ENCODE results near the gene RNF208.
"Not testable (repeated sequence)": the region's sequence is repeated elsewhere in the genome, so short reads cannot be mapped to it uniquely, and the experiment has no call there.

Gene RNF208, protein sequence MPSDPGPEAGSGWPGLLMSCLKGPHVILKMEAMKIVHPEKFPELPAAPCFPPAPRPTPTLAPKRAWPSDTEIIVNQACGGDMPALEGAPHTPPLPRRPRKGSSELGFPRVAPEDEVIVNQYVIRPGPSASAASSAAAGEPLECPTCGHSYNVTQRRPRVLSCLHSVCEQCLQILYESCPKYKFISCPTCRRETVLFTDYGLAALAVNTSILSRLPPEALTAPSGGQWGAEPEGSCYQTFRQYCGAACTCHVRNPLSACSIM

DNA sequence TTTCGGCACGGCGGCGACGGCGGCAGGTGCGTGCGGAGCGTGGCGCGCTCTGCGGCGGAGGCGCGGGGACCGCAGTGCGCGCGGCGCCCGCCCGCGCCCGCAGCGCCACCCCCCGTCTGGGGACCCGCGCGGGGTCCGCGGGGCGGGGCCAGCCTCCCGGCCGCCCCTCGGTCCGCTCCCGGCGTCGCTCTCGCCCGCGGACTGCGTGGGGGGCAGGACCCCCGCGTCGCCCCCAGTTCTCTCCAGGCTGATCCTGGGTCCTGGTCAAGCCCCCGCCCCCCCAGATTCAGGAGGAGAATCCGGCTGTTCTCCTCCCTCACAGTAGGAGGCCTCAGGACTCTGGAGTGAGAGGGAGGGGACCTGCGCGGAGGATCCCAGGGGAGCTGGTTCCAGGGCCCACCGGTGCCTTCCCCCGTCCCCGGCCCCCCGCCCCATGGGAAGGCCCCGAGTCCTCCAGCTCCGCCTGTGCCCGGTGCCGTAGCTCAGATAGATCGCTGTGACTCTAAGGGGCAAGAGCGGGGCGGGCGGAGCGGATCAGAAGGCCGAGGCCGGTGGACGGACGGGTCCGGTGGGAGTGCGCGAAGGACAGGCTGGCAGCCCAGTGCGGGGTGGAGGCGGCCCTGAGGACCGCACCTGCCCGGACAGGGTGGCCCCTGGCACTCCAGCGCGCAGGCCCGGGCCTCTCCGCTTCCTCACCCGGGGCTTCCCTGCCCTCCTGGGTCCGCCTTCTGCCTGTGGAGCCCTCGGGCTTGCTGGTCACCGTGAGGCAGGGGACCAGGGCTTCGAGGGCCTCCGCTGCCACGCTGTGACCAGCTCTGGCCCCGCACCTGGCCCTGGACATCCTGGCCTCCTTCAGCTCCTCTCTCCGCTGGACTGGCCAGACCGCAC is at the start of gene RNF208:
RNF208 (minus strand) TSS at position 51 of the 888 bp plus-strand sequence. CDS start 1,028 bp downstream, outside the sequence.
- no peak for DNase-seq

DNA sequence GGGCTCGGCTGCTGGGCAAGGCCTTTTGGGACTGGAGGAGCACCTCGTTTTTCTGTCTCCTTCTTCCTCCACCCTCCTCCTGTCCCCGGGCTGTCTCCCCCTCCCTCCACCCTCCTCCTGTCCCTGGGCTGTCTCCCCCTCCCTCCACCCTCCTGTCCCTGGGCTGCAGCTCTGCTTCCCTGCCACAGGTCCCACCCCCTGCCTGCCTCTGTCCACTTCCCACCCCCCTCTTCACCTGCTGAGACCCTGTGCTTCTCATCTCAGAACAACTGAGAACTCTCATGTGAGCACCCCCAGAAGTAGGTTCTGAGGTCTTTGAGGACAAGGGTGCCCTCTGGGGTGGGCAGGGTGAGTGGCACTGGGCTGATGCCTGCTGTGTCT is 49.6 kb upstream of the RNF208 start:
- no peak for DNase-seq

DNA sequence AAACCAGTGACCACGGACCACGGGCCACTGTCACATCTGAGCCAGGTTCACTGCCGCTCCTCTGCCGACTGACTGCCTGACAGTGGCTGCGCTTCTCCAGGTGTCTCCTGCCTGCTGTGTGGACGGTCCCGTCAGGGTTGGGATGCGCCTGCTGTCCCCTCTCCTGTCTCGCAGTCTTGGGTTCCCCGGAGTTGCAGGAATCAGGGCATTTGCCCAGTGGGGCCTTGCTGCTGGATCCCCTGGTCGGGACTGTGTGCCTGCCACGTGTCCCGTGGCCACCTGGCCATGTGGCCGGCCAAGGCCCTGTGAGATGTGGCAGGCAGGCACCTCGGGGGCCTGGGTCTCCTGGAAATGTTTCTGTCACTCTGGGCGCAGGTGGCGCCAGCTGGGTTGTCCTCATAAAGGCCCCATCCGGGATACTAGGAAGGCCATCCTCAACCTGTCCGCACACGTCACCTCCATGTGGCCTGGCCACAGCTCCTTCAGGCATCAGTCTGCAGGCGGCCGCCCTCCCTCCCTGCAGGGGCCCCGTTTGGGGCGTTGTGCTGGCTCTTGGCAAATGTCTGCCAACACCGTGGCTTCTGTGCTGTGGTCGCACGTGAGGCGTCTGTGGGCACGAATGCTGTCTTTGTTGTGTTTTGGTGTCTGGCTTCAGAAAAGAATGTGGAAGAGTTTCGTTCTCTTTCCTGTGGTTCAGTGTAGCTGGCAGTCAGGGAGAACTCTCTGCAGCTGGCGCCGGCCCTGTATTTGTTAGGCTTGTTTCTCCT is 49.1 kb upstream of the RNF208 start:
- DNase-seq, result no peak

DNA sequence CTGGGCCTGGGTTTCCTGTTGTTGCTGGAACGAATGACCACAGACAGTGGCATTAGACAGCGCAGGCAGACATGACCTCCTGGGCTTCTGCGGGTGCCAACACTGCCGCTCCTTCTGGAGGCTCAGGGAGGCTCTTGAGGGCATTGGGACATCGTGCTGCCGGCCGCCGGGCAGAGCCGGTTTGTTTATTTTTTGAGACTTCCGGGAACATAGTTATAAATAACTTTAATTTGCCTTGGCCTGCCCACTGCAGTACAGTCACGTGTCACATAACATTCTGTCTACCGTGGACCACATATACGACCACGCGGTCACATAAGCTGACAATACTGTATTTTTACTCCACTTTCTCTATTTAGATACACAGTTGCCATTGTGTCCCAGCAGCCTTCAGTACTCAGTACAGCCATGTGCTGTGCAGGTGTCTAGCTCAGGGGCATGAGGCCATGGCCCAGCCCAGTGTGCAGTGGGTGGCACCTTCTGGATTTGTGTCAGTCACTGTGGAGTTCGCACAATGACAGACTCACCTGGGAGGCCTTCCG is 47.3 kb upstream of the RNF208 start:
- DNase-seq, result no peak

DNA sequence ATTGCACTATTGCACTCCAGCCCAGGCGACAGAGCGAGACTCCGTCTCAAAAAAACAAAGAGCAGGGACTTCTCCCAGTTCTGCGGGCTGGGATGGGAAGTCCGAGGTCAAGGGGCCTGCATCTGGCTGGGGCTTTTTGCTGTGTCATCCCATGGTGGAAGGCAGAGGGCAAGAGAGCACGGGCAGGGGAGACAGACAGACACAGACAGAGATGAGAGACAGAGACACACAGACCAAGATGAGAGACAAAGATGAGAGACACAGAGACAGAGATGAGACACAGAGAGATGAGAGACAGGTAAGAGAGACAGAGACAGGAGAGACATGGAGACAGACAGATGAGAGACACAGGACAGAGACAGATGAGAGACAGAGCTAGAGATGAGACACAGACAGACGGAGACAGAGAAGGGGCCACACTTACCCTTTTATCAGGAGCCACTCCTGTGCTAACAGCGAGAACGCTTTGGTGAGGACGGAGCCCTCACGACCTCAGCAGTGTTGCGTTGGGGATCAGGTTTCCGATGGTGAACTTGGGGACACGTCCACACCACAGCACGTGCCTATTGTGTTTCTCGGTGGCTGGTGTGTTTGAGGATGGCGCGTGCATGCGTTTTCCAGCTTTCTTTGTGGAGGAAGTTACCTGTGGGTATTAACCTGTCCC is 46.6 kb upstream of the RNF208 start:
- DNase-seq, result no peak

DNA sequence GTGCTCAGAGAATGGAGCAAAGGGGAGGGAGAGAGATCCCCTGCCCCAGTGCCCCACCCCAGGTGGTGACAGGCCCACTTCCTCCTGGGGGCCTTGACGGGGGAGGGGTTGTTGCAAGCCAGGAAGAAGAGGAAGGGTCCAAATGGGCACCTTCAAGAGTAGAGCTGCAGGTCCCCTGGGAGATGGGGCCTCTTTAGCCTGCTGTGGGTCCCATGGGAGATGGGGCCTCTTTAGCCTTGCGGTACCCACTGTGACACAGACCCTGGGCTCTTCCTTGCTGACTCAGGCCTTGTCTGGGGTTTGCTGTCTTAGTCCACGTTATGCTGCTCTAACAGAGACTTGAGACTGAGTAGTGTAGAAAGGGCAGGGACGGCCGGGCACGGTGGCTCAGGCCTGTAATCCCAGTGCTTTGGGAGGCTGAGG is 45.9 kb upstream of the RNF208 start:
- no peak for DNase-seq

DNA sequence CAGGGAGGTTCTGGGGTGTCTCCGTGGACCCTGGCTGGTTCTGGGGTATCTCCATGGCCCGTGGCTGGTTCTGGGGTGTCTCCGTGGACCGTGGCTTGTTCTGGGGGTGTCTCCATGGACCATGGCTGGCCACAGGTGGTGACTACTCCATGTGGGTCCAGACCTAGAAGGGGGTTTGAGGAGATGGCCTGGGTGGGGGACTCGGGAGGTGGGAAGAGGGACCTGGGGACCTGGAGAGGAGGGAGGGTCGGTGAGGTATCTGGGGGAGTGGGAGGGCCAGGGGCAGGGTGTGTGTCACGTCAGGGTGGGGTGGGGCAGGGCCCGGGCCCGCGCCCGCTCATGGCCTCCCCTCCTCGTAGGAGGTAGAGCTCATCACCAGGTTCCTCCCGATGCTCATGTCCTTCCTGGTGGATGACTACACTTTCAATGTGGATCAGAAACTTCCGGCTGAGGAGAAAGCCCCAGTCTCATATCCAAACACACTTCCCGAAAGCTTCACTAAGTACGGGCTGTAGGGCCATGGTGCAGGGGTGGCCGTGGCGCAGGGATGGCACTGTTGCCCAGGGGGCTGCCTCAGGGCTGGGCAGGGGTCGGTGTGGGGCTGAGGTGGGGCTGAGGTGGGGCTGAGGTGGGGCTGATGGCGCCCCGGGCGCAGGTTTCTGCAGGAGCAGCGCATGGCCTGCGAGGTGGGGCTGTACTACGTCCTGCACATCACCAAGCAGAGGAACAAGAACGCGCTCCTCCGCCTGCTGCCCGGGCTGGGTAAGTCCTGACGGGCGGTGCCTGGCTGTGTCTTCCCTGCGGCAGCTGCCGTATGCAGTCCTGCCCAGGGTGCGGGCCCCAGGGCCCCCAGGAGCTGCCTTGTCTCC is 44.8 kb upstream of the RNF208 start:
- DNase-seq, result no peak

DNA sequence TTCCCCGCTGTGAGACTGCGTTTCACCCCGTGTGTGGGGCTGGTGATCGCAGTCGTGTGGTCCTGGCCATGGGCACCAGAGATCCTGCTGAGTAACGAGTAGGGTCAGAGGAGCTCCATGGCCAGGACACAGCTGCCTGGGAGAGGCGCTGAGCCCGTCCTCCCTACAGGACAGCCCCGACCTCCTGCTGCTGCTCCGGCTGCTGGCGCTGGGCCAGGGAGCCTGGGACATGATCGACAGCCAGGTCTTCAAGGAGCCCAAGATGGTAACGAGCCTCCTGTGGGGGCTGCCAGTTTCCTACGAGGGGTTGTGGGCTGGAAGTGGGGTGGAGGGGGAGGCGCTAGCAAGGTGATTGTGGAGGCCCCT is 44.1 kb upstream of the RNF208 start:
- no peak for DNase-seq

DNA sequence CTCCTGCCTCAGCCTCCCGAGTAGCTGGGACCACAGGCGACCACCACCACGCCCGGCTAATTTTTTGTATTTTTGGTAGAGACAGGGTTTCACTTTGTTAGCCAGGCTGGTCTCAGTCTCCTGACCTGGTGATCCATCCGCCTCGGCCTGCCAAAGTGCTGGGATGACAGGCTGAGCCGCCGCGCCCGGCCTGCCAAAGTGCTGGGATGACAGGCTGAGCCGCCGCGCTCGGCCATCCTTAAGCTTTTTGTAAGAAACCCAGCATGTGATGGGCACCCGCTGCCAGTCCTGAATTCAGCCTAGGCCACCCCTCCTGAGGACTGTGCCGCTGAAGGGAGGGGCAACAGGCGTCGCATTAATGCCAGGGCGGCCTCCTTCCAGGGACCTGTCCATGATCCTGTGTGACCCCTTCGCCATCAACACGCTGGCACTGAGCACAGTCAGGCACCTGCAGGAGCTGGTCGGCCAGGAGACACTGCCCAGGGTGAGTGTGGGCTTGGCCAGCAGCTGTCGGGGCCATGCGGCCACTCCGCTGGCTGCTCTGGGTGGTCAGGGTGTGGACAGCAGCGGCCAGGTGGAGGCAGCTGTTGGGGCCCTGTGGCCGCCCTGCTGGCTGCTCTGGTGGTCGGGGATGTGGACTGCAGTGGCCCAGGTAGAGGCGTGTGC is 43.6 kb upstream of the RNF208 start:
- DNase-seq, result no peak

DNA sequence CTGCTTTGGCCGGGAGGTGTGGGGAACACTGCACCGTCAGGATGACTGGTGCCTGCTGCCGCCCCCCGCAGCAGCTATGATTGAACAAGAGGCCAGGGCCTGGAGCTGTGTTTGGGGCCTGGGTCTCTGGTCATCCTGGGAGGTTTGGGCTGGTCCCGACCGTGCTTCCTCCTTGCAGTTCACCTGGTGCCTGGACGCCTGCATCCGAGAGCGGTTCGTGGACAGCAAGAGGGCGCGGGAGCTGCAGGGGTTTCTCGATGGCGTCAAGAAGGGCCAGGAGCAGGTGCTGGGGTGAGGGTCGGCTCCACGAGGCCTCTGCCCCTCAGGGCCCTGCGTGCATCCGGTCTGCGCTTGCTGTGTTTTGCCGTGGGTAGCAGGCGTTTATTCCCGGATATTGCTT is 42.0 kb upstream of the RNF208 start:
- DNase-seq, result no peak

DNA sequence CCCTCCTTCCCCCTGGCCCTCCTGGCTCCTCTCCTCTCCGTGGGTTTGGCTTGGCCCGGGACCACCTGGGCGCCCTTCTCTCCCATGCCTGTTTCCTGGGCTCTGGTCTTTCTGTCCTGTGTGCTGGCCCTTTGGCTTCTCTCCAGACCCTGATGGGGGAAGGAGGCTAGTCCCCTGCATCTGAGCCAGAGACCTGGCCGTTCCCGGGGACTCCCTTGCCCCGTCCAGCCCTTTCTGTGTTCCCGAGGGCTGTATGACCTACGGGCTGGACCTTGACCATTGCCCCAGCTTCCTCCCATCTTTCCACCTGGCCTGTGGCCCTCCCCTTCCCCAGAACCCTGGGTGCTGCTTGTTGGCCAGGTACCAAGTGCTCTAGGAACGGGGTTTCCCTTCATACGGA is 41.5 kb upstream of the RNF208 start:
- no peak for DNase-seq

DNA sequence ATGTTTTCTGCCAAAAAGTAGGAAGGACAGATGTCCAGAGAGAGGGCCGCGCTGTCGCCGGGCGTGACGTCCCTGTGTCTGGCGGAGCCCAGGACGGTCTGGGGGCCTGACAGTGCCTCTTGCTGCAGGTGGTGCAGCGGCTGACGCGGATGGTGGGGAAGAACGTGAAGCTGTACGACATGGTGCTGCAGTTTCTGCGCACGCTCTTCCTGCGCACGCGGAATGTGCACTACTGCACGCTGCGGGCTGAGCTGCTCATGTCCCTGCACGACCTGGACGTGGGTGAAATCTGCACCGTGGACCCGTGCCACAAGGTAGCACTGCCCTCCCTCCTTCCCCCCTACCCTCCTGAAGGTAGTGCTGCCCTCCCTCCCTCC is 40.9 kb upstream of the RNF208 start:
- DNase-seq, result no peak

DNA sequence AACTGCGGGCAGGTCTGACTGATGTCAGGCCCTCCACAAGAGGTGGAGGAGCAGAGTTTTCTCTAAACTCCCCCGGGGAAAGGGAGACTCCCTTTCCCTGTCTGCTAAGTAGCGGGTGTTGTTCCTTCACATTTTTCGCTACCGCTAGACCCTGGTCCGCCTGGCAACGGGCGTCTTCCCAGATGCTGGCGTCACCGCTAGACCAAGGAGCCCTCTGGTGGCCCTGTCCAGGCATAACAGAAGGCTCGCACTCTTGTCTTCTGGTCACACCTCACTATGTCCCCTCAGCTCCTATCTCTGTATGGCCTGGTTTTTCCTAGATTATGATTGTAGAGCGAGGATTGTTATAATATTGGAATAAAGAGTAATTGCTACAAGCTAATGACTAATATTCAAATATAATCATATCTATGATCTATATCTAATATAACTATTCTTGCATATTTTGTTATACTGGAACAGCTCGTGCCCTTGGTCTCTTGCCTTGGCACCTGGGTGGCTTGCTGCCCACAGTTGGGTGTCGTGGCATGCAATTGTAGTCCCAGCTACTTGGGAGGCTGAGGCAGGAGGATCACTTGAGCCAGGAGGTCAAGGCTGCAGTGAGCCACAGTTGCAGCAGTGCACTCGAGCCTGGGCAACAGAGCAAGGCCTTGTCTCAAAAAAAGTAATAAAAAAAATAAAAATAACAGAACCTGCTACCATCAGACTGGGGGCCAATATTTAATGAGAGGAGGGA is 40.3 kb upstream of the RNF208 start:
- DNase-seq, result not testable (repeated sequence)

DNA sequence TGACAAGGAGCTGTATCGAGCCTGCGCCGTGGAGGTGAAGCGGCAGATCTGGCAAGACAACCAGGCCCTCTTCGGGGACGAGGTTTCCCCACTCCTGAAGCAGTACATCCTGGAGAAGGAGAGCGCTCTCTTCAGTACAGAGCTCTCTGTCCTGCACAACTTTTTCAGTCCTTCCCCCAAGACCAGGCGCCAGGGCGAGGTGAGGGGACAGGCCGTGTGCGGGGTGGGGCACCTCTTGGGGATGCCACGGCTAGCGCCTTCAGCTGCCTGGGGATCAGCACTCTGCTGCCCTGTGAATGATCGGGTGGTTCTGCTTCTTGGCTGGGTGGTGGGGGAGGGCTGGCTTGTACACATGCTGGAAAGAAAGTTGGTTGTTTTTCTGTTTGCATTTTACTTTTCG is 34.8 kb upstream of the RNF208 start:
- DNase-seq, result no peak

DNA sequence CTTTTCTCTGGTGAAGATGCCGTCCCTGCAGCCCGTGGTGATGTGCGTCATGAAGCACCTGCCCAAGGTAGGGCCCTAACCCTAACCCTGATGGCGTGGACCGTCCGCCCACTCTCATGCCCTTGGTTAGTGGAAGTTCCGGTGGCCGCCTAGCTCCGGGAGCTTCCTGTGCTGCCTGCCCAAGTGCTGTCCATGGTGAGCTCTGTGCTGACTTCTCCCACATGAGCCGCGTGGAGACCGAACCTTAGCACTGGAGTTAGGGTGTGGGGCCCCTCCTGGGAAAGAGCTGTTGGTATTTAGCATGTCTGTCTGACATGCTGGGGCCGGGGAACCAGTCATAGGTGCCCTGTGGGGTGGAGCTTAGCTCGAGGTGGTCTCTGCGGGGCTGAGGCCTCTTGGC is 34.3 kb upstream of the RNF208 start:
- no peak for DNase-seq

DNA sequence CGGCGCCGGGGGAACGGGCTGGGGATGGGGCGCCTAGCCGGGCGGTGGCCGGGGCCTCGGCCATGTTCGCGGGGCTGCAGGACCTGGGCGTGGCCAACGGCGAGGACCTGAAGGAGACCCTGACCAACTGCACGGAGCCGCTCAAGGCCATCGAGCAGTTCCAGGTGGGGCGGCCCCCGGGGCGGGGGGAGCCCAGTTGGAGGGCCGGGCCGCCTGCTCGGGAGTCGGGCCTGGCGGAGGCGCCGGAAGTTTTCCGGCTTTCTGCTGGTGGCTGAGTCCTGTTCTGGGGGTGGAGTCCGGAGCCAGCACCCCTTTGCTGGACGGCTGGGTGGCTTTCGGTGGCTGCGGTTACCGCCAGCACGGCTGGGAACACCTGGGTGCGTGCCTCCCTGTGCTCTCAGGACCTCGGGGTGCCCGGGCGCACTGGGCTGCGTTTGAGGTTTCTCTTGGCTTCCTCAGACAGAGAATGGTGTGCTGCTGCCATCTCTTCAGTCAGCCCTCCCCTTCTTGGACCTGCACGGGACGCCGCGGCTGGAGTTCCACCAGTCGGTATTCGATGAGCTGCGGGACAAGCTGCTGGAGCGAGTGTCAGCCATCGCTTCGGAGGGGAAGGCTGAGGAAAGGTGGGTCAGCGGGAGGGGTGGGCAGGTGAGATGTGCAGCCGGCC is 33.5 kb upstream of the RNF208 start:
- DNase-seq, result no peak

DNA sequence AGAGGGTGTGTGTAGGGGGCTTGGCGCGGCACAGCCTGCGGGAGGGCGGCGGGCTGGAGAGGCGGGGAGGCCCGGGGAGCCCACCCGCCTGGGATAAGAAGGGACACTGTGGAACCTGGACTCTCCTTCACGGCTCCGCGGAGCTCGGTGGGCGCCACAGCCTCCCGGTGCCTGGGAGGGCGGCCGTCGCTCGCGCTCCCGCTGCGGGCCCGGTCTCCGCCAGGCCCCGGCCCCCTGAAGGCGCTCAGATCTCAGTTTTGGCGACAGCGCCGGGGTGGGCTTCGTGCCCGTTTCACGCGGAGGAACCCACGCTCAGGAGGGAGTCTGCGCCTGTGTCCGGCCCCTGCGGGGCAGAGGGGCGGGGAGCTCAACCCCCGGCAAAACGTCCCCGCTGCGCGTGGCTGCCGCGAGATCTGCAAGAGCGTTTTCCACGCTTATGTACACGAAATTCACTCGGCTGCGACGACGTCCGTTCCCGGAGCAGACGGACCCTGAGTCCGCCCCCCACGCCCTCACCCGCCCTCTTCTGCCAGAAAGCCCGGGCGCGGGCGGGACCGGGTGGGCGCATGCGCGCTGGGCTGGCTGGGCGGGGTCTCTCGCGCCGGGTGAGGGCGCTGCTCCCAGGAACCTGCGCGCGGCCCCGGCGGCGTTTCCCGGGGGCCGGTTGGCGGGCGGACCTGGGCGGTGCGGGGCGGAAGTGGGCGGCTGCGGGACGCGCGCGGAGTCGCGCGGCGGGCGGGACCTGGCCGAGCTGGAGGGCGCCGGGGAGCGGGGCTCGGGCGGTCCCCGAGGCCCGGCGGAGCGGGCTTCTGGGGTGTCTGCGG is 32.8 kb upstream of the RNF208 start, which contains the start of gene NELFB:
NELFB (plus strand) TSS at position 704 of the 824 bp plus-strand sequence.
- peak; percentile 52 to 57 for DNase-seq

DNA sequence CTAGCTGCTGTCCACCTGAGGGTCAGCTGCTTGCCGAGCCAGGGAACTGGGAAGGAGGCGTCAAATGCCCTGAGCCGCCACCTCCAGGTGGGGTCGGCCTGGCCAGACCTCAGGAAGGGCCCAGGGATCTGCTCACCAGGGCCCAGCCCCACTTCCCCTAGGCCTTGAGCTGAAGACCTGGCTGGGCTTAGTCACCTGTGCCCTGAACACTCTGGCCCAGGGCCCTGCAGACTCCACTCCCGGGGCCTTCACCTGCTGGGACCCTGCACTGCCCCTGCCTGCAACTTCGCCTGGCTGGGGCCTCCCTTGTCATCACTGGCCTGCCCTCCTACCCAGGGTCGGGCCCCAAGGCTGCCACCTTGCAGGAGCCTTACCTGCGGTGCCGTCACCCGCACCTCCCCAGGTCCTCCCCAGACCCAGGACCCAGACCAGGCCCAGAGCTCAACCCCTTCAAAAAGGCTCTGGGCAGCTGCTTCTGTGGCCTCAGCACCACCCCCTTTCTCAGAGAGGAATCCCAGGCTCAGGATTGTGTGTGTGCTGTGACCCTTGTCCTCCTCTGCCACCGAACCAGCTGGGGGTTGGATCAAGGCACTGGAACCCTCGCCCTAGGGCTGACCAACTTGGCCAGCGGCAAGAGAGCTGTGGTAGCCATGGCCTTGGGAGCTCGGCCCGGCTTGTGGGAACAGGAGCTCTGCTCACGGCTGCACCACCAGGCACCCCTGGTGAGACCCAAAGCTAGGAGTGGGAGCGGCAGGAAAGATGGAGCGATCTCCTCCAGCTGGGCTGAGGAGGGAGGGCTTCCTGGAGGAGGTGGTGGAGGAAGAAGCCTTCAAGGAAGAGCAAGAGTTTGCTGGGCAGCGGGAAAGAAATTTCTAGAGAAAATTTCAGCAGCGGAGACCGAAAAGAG is 31.9 kb upstream of the RNF208 start:
- DNase-seq, result no peak
